ENCODE measurements around the gene OR4D2.
A peak's percentile ranks its signal among the peaks of the same experiment; 100 is the strongest.

The OR4D2 gene

DNA sequence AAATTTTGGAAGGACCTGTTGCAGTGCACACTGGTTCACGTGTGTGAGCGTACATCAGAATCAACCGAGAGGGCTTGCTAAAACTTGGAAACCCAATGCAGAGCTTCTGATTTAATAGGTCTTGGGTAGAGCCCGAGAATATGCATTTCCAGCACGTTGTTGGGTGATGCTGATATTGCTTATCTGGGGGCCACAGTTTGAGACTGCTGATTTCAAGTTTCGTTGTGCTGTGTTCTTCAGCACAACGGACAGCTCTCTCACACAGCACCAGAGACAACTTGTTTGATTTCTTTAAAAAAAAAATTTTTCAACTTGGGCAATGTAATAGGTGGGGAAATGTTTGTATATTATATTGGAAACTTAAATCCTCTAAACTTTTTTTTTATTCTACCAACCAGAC is 9.4 kb downstream of the OR4D2 start:
- DNase-seq: no peak

- no peak for DNase-seq
These were observed 15.0 kb downstream of the OR4D2 start for GRCh38 chr17:58181796-58182195.

GRCh38 chr17:58183514-58183913 is 16.7 kb downstream of the OR4D2 start:
- no peak for DNase-seq

GRCh38 chr17:58184308-58184985 is 17.7 kb downstream of the OR4D2 start:
- DNase-seq: no peak

DNA sequence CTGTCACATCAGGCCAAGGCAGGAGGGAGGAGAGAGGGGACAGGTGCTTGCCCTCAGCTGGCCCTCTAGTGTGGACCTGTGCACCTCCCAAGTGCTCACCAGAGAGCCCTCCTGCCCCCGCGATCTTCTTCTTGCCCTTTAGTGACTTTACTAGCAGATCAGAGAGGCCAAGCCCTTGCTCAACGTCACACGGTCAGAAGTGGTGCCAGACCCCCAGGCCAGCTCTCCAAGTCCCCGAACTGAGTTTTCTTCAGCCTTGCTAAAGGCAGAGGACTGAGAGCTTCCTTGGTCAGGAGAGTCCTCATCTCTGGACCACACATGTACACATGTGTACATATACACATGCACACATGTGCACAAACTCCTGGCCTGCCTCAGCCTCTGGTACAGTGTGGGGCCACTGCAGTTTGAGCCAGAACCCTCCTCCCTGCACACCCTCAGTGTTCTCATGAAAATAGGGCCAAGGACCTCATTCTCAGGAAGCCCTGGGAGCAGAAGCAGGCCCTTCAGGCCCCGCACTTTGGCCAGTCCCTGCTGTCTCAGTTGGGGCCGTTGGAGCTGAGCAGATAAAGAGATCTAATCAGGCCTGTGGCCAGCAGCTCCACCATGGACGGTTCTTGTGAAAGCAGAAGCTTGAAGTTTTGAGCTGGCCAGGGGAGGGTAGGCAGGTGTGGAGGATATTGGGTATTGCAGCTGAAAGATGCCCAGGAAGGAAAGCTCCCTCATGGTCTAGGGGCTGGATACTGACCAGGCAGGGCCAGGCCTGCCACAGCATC is 18.4 kb downstream of the OR4D2 start:
- DNase-seq: no peak

DNA sequence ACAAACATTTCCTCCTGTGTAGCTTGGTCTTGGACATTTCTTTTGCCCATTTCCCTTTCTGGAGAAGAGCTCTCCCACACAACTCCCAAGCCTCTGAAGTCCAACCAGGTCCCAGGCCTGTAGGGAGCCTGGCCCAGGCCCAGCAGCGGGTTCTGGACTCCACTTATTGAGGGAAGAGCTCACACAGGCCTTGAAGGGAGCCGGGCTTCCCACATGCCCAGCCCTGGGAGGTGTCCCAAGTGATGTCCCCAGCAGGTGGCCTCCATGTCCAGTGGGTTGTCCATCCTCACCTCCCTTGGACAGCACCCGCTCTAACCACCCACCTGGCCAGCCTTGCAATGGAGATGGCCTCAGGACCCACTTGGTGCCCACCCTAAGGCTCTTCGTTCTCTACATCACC is 19.8 kb downstream of the OR4D2 start:
- DNase-seq: no peak

DNA sequence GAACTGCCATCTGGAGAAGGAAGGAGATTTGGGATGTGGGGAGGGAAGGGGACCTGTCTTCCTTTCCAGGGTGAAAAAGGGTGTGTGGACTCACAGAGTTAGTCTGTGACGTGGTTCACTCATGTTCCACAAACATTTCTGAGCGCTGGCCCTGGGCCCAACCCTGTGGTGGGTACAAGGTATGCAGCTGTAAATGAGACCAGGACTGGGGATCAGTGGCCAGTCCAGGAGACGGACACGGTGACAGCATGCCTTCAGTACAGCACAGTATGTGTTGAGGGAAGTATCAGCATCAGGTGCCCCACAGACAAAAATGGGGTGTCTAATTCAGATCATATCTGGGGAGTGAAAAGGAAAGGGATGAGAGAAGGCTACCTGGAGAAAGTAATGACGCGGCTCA is 20.3 kb downstream of the OR4D2 start:
- no peak for DNase-seq

DNA sequence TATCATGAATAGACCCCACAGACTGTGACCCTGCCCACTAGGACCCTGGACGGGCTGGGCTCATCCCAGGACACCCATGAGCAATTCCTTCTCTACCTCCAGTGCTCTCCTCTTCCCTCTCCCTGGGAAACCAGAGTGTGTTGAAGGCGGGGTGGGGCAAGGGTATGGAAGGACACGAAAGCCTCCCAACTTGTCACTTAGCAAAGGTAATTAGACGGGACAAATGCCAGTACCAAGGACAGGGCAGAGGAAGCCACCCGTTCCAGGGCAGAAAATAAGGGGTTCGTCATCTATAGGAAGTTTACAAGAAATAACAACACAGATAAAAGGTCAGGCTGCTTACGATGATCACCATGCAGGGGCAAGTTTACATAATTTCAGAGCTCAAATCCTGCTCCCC is 20.9 kb downstream of the OR4D2 start:
- DNase-seq: no peak

- DNase-seq: no peak
These were observed 22.8 kb downstream of the OR4D2 start for GRCh38 chr17:58189436-58190146.

- no peak for DNase-seq
These were observed 24.6 kb downstream of the OR4D2 start for GRCh38 chr17:58191241-58191896.

- DNase-seq: no peak
These were observed 25.8 kb downstream of the OR4D2 start, which contains the start of gene EPX for GRCh38 chr17:58192612-58193011. Gene EPX (plus strand): TSS chr17:58192726. CDS start chr17:58192847, 121 bp downstream.

DNA sequence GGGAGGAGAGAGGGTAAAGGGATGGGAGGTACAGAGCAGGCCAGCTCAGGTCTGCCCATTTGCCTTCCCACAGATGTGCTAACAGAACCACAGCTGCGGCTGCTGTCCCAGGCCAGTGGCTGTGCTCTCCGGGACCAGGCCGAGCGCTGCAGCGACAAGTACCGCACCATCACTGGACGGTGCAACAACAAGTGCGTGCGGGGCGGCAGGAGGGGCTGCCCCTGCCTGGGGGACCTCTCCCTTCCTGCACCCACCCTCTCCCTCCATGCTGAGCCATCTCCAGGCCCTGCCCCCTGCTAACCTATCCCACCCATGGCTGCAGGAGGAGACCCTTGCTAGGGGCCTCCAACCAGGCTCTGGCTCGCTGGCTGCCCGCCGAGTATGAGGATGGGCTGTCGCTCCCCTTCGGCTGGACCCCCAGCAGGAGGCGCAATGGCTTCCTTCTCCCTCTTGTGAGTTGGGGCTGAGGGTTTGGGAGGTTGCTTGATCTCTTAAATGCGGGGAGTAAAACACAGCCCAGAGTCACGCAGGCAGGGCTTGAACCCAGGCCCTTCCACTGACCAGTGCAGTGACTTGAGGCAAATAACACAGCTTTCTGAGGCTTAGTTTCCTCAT is 27.0 kb downstream of the OR4D2 start:
- no peak for DNase-seq

- no peak for DNase-seq
These were observed 28.8 kb downstream of the OR4D2 start for GRCh38 chr17:58195518-58196123.

- no peak for DNase-seq
These were observed 29.8 kb downstream of the OR4D2 start for GRCh38 chr17:58196610-58197009.

- DNase-seq: peak; percentile 29 to 56
These were observed 33.3 kb downstream of the OR4D2 start for GRCh38 chr17:58200024-58200633.

- no peak for DNase-seq
These were observed 36.1 kb downstream of the OR4D2 start for GRCh38 chr17:58202859-58203258.

DNA sequence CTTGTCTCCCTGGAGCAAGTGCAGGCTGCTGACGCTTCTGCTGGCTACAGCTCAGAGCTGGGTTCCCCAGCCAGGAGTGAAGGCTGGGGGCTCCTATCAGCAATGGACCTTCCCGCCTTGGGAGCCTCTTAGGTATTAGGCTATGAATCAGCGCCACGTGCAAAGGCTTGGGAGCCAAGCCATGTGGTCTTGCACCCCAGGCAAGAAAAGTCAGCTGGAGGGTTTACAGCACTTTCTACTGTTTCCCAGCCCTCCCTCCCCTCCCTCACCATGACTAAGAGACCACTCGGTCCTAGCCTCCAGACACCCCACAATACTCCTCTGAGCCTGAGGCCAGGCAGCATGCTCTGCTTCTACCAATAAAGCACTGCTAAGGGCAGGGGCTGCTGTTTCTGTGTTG is 38.0 kb downstream of the OR4D2 start:
- no peak for DNase-seq

DNA sequence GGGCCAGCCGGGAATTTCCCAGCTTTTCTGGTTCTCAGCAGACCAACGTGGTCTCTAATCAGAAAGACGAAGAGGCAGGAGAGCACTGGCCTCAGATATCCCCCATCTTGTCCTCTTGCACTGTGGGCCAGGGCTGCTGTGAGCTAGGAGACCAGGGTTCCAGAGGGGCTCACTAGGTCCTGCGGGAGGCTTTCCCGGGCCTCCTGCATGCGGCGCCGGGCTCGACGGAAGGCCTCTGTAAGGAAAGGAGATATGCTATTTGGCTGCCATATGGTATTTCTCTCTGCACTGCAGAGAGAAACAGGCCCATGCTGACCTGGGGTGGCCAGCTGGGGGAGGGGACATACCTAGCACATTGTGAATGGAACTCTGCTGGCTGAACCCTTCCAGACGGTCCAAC is 39.2 kb downstream of the OR4D2 start:
- DNase-seq: no peak

- no peak for DNase-seq
These were observed 40.7 kb downstream of the OR4D2 start for GRCh38 chr17:58207451-58207850.

GRCh38 chr17:58208344-58208743 is 41.6 kb downstream of the OR4D2 start:
- no peak for DNase-seq

DNA sequence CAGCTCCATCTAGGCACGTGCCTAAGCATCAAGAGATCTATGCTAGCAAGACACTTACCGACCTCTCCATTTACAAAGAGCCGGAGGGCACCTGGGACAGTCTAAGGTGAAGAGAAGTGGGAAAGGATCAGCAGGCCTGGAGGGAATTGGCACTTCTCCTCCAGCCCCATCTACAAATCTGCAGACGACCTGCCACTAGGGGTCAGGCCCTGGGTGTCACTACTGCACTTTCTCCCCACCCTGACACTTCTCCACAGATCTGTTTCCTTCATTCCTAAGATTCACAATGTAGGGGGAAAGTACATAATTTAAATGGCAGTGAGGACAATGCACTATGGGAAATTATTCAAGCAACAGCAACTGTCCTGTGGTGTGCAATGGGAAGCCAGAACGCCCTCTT is 44.1 kb downstream of the OR4D2 start:
- DNase-seq: no peak

DNA sequence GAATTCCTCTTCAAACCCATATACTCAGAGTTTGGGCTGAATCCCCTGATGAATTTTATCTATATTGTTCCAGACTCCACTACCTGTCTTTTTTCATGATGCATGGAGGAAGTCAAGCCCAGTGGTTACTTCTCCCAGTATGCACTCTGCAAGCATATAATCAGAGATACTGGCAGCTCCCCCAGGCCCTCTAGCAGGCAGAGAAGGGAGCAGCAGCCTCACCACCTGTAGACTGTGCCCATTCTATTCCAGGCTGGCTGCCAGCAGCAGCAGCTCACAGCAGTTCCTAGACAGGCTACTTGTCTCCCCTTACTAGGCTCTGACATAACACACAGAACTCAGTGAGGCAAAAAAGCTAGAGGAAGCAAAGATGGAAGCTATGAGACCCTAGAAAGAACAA is 48.9 kb downstream of the OR4D2 start:
- no peak for DNase-seq

Data from stimulated activated CD4-positive, alpha-beta T cell treated with anti-CD3 and anti-CD28 coated beads, Interleukin-4, amount 100 ng/mL, for 4 hours (primary cell).